B cell (primary cell): ENCODE results near the gene PLXNA1. TPM values are rescaled to one million over a fixed set of nuclear protein-coding genes. Genes with fewer than 3 reads are reported as not detected.

Source experiments
- ATAC-seq: fragments of 200-7000 bp; cut with Tn5 transposase; one replicate; pipeline ENCODE4 v1.10.0; 2021; ENCODE audit warnings: low read depth, mild to moderate bottlenecking, moderate number of reproducible peaks, moderate library complexity
- CTCF ChIA-PET: fragments of 350-600 bp; sonication (Branson Sonifier 250); formaldehyde crosslinking; loops from one replicate; lab custom pipeline; 2021; ENCODE audit warnings: antibody characterized with exemption, inconsistent platforms; lab: Charles Lee
- POLR2A ChIA-PET: fragments of 350-600 bp; sonication (Branson Sonifier 250); formaldehyde crosslinking; loops from one replicate; lab custom pipeline; 2021; ENCODE audit warnings: antibody characterized with exemption; lab: Charles Lee
- DNase-seq: peaks from one replicate; pipeline ENCODE4 v3.0.0; 2013
- H2AFZ ChIP-seq: 2 replicates; pipeline ENCODE4 v1.6.1; 2012; ENCODE audit warnings: mild to moderate bottlenecking, low read depth, low read length; ENCODE audit not compliant: insufficient read depth, poor library complexity, severe bottlenecking
- H3K27ac ChIP-seq, 2 donors: 1 replicate in 1 of 2; 2 replicates in 1 of 2; pipeline ENCODE4 v1.5.1; 2012 to 2013; ENCODE audit warnings: low read length in 2 of 2, mild to moderate bottlenecking in 2 of 2, moderate library complexity in 1 of 2
- H3K27me3 ChIP-seq, 4 experiments: fragments of 200-600 bp in 1 of 4; sonication (generic) in 1 of 4; replicated peaks in 1 of 4; 1 replicate in 2 of 4; 2 replicates in 2 of 4; pipeline versions ENCODE4 v1.6.1 to v1.7.0; 2013 to 2016; ENCODE audit warnings: low read length in 3 of 4, mild to moderate bottlenecking in 2 of 4, mixed read lengths in 1 of 4, moderate library complexity in 1 of 4; ENCODE audit not compliant: insufficient read depth in 4 of 4, control insufficient read depth in 3 of 4; ENCODE audit errors: control extremely low read depth in 1 of 4
- H3K36me3 ChIP-seq, 2 experiments: replicated peaks in 1 of 2; 1 replicate in 1 of 2; 2 replicates in 1 of 2; pipeline versions ENCODE4 v1.6.1 to v1.7.1; 2013; ENCODE audit warnings: low read length in 1 of 2; ENCODE audit not compliant: insufficient read depth in 2 of 2, control insufficient read depth in 1 of 2; ENCODE audit errors: control extremely low read depth in 1 of 2, extremely low read depth in 1 of 2
- H3K4me1 ChIP-seq, 2 donors: fragments of 200-600 bp in 1 of 2; sonication (generic) in 1 of 2; 1 replicate in 1 of 2; 2 replicates in 1 of 2; pipeline versions ENCODE4 v1.5.1 to v1.6.1; 2013 to 2017; ENCODE audit warnings: low read length in 2 of 2; ENCODE audit not compliant: control insufficient read depth in 2 of 2, insufficient read depth in 2 of 2
- H3K4me2 ChIP-seq: replicated peaks from 2 replicates; pipeline ENCODE3; 2012; ENCODE audit warnings: mild to moderate bottlenecking, low read depth, low read length; ENCODE audit not compliant: poor library complexity, severe bottlenecking
- H3K4me3 ChIP-seq, 5 experiments: fragments of 200-600 bp in 1 of 5; sonication (generic) in 1 of 5; 1 replicate in 3 of 5; 2 replicates in 2 of 5; pipeline versions ENCODE4 v1.5.1 to v1.7.0; 2011 to 2016; ENCODE audit warnings: low read length in 4 of 5, mild to moderate bottlenecking in 4 of 5, low read depth in 2 of 5, control low read depth in 1 of 5, moderate library complexity in 1 of 5; ENCODE audit not compliant: insufficient read depth in 1 of 5; ENCODE audit errors: control extremely low read depth in 1 of 5, extremely low read depth in 1 of 5
- H3K79me2 ChIP-seq: fragments of 200-600 bp; sonication (generic); one replicate; pipeline ENCODE4 v1.6.0; 2016; ENCODE audit warnings: low read length; ENCODE audit not compliant: control insufficient read depth, insufficient read depth
- H3K9ac ChIP-seq: fragments of 200-600 bp; sonication (generic); 2 replicates; pipeline ENCODE4 v1.6.1; 2017; ENCODE audit warnings: mild to moderate bottlenecking, low read length, moderate library complexity
- H3K9me3 ChIP-seq, 3 donors: one replicate each; pipeline versions ENCODE4 v1.6.1 to v1.7.1; 2013; ENCODE audit warnings: low read length in 2 of 3; ENCODE audit not compliant: control insufficient read depth in 2 of 3, insufficient read depth in 1 of 3; ENCODE audit errors: control extremely low read depth in 1 of 3
- H4K20me1 ChIP-seq: 2 replicates; pipeline ENCODE4 v1.6.0; 2012; ENCODE audit warnings: mild to moderate bottlenecking, low read length; ENCODE audit not compliant: insufficient read depth, control insufficient read depth, poor library complexity, severe bottlenecking
- H3K27ac Mint-ChIP-seq: one replicate; pipeline ENCODE4 v1.8.0; 2021; ENCODE audit warnings: mixed read lengths
- H3K27me3 Mint-ChIP-seq: one replicate; pipeline ENCODE4 v1.8.0; 2021; ENCODE audit warnings: mixed read lengths
- H3K4me1 Mint-ChIP-seq: one replicate; pipeline ENCODE4 v1.8.0; 2021; ENCODE audit warnings: mixed read lengths
- H3K4me3 Mint-ChIP-seq: one replicate; pipeline ENCODE4 v1.8.0; 2021; ENCODE audit warnings: mixed read lengths
- H3K9me3 Mint-ChIP-seq: one replicate; pipeline ENCODE4 v1.8.0; 2022; ENCODE audit warnings: mixed read lengths; ENCODE audit not compliant: insufficient read depth
- EZH2 ChIP-seq: IDR thresholded peaks from 2 replicates; pipeline ENCODE4 v1.6.1; 2012; ENCODE audit warnings: borderline replicate concordance, low read depth, mild to moderate bottlenecking, moderate library complexity, low read length; ENCODE audit not compliant: insufficient read depth, poor library complexity, severe bottlenecking
- WGBS: methylation state at CpG from one replicate; pipeline ENCODE4 v1.1.5; 2013; ENCODE audit warnings: missing lambda C conversion rate; ENCODE audit not compliant: insufficient coverage; 5-methylcytosine and 5-hydroxymethylcytosine counted together
- intact Hi-C: fragments of 100-400 bp; cut with micrococcal nuclease; formaldehyde crosslinking; loops from one replicate; pipeline ENCODE4 v1.10.0; 2022
- polyA plus RNA-seq: library from polyadenylated mRNA; depleted of rRNA; stranded (reverse); fragments of >200 nt; gene quantifications from 2 replicates; pipeline ENCODE4 v1.2.3, GENCODE V29; 2012
- total RNA-seq, 2 donors: library from RNA; stranded (reverse); fragments of 120-200 nt in 1 of 2; gene quantifications; 1 replicate in 1 of 2; 2 replicates in 1 of 2; pipeline versions ENCODE4 v1.2.3 to v1.2.4, GENCODE V29; 2013 to 2022
- TF ChIP-seq, protein P1 (sequence below): fragments of 200-600 bp; IDR thresholded peaks from one replicate; pipeline ENCODE4 v1.8.0; 2022; ENCODE audit warnings: antibody characterized with exemption, mild to moderate bottlenecking

The PLXNA1 gene
- total and polyA plus RNA-seq, 2 donors (not counting 1 experiment from before 2014, with no cell fraction given), result 6.7 to 22.3 TPM

GRCh38 chr3:126938520-126939337 is 44.2 kb upstream of the PLXNA1 start:
- peaks cover 8% of the 10 kb centered on the region for H3K4me1 Mint-ChIP-seq
- ATAC-seq (no peak), DNase-seq (no peak)
- ChIA-PET POLR2A (no interaction called here), CTCF (interaction anchor here (0.9 kb wide), 1 partner anchor 43 kb away, joined by 5 read pairs; no protein-coding TSS in a partner anchor)
- H3K27ac Mint-ChIP-seq, result no peak overlapping the region
- Histone ChIP-seq H3K9ac (no peak overlapping the region), H3K27ac (no peak overlapping the region), H3K9me3 (no peaks in the 10 kb centered on the region), H3K36me3 (no peaks in the 10 kb centered on the region), H3K4me2 (no peak overlapping the region), H3K79me2 (no peaks in the 10 kb centered on the region), H3K27me3 (no peaks in the 10 kb centered on the region), H3K4me1 (peaks cover 0 to 4% of the 10 kb centered on the region in 2 donors), H4K20me1 (no peaks in the 10 kb centered on the region), H3K4me3 (no peak overlapping the region), H2AFZ (no peak overlapping the region)
- intact Hi-C loops, result no loop called here
- H3K9me3 Mint-ChIP-seq, result no peaks in the 10 kb centered on the region
- no peak overlapping the region for H3K4me3 Mint-ChIP-seq
- 84% methylated on average over 5 of the region's 8 CpGs for WGBS
- no peak for TF ChIP-seq EZH2
- TF ChIP-seq, protein P1, sequence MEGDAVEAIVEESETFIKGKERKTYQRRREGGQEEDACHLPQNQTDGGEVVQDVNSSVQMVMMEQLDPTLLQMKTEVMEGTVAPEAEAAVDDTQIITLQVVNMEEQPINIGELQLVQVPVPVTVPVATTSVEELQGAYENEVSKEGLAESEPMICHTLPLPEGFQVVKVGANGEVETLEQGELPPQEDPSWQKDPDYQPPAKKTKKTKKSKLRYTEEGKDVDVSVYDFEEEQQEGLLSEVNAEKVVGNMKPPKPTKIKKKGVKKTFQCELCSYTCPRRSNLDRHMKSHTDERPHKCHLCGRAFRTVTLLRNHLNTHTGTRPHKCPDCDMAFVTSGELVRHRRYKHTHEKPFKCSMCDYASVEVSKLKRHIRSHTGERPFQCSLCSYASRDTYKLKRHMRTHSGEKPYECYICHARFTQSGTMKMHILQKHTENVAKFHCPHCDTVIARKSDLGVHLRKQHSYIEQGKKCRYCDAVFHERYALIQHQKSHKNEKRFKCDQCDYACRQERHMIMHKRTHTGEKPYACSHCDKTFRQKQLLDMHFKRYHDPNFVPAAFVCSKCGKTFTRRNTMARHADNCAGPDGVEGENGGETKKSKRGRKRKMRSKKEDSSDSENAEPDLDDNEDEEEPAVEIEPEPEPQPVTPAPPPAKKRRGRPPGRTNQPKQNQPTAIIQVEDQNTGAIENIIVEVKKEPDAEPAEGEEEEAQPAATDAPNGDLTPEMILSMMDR, result no peak
- peaks cover 5% of the 10 kb centered on the region for H3K27me3 Mint-ChIP-seq

DNA sequence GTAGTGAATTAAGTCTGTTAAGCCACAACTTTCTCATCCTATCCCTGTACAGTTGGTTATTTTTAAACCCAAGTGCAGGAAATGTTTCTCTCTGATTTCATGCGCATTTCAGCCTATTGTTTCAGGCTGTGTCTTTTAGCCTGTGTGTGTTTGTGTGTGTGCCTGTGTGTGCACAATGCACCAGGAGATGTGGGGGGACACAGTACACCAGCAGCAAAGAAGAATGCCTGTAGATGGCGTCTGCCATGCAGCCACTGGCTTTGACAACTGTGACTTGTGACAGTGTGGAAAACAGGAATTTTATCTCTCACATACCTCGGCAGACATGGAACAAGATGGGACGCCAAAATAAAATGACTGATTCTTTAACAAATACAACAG is 43.6 kb upstream of the PLXNA1 start:
- no peak overlapping the region for H3K9ac ChIP-seq
- no peak overlapping the region for H3K4me3 ChIP-seq
- H3K27me3 ChIP-seq, result no peaks in the 10 kb centered on the region
- POLR2A ChIA-PET, result no interaction called here
- DNase-seq, result no peak
- no peak overlapping the region for H3K4me3 Mint-ChIP-seq
- H3K27ac Mint-ChIP-seq, result no peak overlapping the region
- CTCF ChIA-PET, result interaction anchor here (0.9 kb wide), 1 partner anchor 42 kb away, joined by 5 read pairs; no protein-coding TSS in a partner anchor
- no peak overlapping the region for H3K27ac ChIP-seq
- TF ChIP-seq EZH2, result no peak
- TF ChIP-seq, protein P1, result no peak
- peaks cover 0 to 10% of the 10 kb centered on the region in 2 donors for H3K4me1 ChIP-seq
- 71% methylated on average over 1 of the region's 4 CpGs for WGBS
- ATAC-seq, result no peak
- H3K9me3 ChIP-seq, result no peaks in the 10 kb centered on the region
- no peaks in the 10 kb centered on the region for H4K20me1 ChIP-seq
- no peak overlapping the region for H3K4me2 ChIP-seq
- intact Hi-C loops, result no loop called here
- no peaks in the 10 kb centered on the region for H3K9me3 Mint-ChIP-seq
- no peak overlapping the region for H2AFZ ChIP-seq
- peaks cover 5% of the 10 kb centered on the region for H3K27me3 Mint-ChIP-seq
- peaks cover 13% of the 10 kb centered on the region for H3K4me1 Mint-ChIP-seq
- no peaks in the 10 kb centered on the region for H3K79me2 ChIP-seq
- H3K36me3 ChIP-seq, result no peaks in the 10 kb centered on the region
